Gastrocnemius medialis (tissue), 4 donors: ENCODE results near the gene TUBGCP4.

ENCODE experiments used
- POLR2A ChIP-seq, 2 donors: fragments of 450-650 bp; IDR thresholded peaks; one replicate each; pipeline ENCODE4 v1.6.1; 2017; ENCODE audit warnings: antibody characterized with exemption in 2 of 2, mild to moderate bottlenecking in 2 of 2, moderate library complexity in 2 of 2
- TF ChIP-seq, protein P1 (sequence below), 5 experiments: fragments of 450-650 bp in 3 of 5; fragments of 200-600 bp in 2 of 5; sonication (generic) in 2 of 5; IDR thresholded peaks in 4 of 5; conservative IDR thresholded peaks in 1 of 5; 1 replicate in 4 of 5; 2 replicates in 1 of 5; pipeline ENCODE4 v1.5.1; 2016 to 2019; ENCODE audit warnings: antibody characterized with exemption in 5 of 5, mild to moderate bottlenecking in 3 of 5, moderate library complexity in 3 of 5

DNA sequence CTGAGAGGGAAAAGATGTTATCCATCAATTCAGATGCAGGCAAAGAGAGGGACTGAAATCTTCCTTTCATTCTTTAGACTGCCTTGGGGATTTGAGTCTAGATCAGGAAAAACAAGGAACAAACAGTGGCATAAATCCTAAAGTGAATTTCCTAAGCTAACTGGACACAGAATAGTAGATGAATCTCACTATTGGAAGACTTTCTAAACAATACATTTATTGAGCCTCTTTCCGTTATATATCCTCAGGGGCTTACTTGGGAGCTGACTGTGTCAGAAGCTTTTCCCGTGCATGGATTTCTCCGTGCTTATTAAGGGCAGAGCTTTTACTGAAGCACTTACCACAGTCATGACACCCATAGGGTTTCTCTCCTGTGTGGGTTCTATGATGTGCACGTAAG lies 10.1 kb upstream of the TUBGCP4 start:
- TF ChIP-seq, protein P1, sequence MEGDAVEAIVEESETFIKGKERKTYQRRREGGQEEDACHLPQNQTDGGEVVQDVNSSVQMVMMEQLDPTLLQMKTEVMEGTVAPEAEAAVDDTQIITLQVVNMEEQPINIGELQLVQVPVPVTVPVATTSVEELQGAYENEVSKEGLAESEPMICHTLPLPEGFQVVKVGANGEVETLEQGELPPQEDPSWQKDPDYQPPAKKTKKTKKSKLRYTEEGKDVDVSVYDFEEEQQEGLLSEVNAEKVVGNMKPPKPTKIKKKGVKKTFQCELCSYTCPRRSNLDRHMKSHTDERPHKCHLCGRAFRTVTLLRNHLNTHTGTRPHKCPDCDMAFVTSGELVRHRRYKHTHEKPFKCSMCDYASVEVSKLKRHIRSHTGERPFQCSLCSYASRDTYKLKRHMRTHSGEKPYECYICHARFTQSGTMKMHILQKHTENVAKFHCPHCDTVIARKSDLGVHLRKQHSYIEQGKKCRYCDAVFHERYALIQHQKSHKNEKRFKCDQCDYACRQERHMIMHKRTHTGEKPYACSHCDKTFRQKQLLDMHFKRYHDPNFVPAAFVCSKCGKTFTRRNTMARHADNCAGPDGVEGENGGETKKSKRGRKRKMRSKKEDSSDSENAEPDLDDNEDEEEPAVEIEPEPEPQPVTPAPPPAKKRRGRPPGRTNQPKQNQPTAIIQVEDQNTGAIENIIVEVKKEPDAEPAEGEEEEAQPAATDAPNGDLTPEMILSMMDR (IDR thresholded peaks at IDR 0.05 in 4 of 5, conservative IDR thresholded peaks at IDR 0.05 in 1 of 5), result no peak
- no peak for TF ChIP-seq POLR2A (IDR thresholded peaks at IDR 0.05)
